K562 (cell line): Measurements from ENCODE around the gene GRPEL2.

ENCODE experiments used
- CLOCK ChIP-seq: fragments of 250-450 bp; sonication (Bioruptor Pico); IDR thresholded peaks from 2 replicates; pipeline ENCODE4 v1.4.0; 2020; ENCODE audit warnings: mild to moderate bottlenecking, moderate library complexity, borderline replicate concordance
- CREM ChIP-seq: IDR thresholded peaks from 2 replicates; pipeline ENCODE4 v1.6.1; 2014; ENCODE audit warnings: antibody characterized with exemption, low read depth
- ELF2 ChIP-seq: fragments of 250-450 bp; sonication (Bioruptor Pico); IDR thresholded peaks from 2 replicates; pipeline ENCODE4 v1.5.0; 2021; ENCODE audit warnings: mild to moderate bottlenecking
- HNRNPH1 ChIP-seq: fragments of 200-400 bp; formaldehyde crosslinking; optimal IDR thresholded peaks from 2 replicates; pipeline ENCODE3; 2017; ENCODE audit warnings: low read depth, mild to moderate bottlenecking, low read length, moderate library complexity
- MYBL2 ChIP-seq, 2 experiments: fragments of 450-650 bp in 1 of 2; sonication (generic) in 1 of 2; formaldehyde crosslinking in 1 of 2; IDR thresholded peaks; 2 replicates each; pipeline versions ENCODE4 v1.6.1 to v1.8.1; 2017 to 2022; ENCODE audit warnings: borderline replicate concordance in 1 of 2, inconsistent platforms in 1 of 2, low read depth in 1 of 2, mild to moderate bottlenecking in 1 of 2, missing genetic modification reagents in 1 of 2, moderate library complexity in 1 of 2
- RNF219 ChIP-seq: fragments of 250-450 bp; sonication (Bioruptor Pico); IDR thresholded peaks from 2 replicates; pipeline ENCODE4 v1.5.0; 2022; ENCODE audit warnings: mild to moderate bottlenecking
- ZFP91 ChIP-seq: sonication (generic); formaldehyde crosslinking; IDR thresholded peaks from 2 replicates; pipeline ENCODE4 v1.8.0; 2022; ENCODE audit warnings: mild to moderate bottlenecking, missing genetic modification reagents
- ZKSCAN8 ChIP-seq: fragments of 200-800 bp; sonication (Bioruptor generic); IDR thresholded peaks from 2 replicates; pipeline ENCODE4 v1.6.1; 2016; ENCODE audit warnings: missing genetic modification characterization, missing compliant biosample characterization
- ZNF232 ChIP-seq: sonication (generic); formaldehyde crosslinking; IDR thresholded peaks from 2 replicates; pipeline ENCODE4 v1.8.0; 2022; ENCODE audit warnings: mild to moderate bottlenecking, missing genetic modification reagents

- no peak for TF ChIP-seq ZNF232 (CRISPR knock-in tag)
- TF ChIP-seq ZKSCAN8 (CRISPR knock-in tag) = no peak
- no peak for TF ChIP-seq CREM
- no peak for TF ChIP-seq HNRNPH1
- TF ChIP-seq ELF2 (CRISPR knock-in tag) = no peak
- TF ChIP-seq ZFP91 (CRISPR knock-in tag) = no peak
- no peak for TF ChIP-seq RNF219 (CRISPR knock-in tag)
- no peak for TF ChIP-seq MYBL2 (IDR thresholded peaks at IDR 0.05; ENCODE audit: low read depth)
- no peak for TF ChIP-seq MYBL2 (CRISPR knock-in tag; IDR thresholded peaks at IDR 0.05; ENCODE audit: borderline replicate concordance)
- TF ChIP-seq CLOCK = no peak
Measured at GRCh38 chr5:149341876-149342275, 3.4 kb upstream of the GRPEL2 start.
